Esophagus mucosa (tissue), 1 donor: ENCODE data around the gene CREB3. TPM values are rescaled to one million over a fixed set of nuclear protein-coding genes. Genes with fewer than 3 reads are reported as not detected.

Experiments used
- ATAC-seq: fragments of 200-7000 bp; cut with Tn5 transposase; one replicate; pipeline ENCODE4 v1.9.1; 2020
- total RNA-seq: library from RNA; stranded (reverse); gene quantifications from one replicate; pipeline ENCODE4 v1.2.4, GENCODE V29; 2023
- donor health status: DM: yes; HTN: yes; CAD: no.

The CREB3 gene
- total RNA-seq, 1 donor from 2014 or later = 15.1 TPM

DNA sequence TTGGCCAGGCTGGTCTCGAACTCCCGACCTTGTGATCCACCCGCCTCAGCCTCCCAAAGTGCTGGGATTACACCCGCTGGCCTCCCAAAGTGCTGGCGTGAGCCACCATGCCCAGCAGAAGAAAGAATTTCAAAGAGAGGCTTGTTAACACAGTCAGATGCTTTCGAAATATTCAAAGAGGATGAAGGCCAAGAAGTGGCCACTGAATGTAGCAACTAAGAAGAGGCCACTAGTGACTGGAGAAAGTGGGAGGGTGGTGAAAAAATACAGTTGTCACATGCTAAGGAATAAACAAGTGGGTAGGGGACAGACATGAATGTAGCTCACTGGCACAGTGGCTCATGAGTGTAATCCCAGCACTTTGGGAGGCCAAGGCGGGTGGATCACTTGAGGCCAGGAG is 29.8 kb upstream of the CREB3 start:
- ATAC-seq = no peak

DNA sequence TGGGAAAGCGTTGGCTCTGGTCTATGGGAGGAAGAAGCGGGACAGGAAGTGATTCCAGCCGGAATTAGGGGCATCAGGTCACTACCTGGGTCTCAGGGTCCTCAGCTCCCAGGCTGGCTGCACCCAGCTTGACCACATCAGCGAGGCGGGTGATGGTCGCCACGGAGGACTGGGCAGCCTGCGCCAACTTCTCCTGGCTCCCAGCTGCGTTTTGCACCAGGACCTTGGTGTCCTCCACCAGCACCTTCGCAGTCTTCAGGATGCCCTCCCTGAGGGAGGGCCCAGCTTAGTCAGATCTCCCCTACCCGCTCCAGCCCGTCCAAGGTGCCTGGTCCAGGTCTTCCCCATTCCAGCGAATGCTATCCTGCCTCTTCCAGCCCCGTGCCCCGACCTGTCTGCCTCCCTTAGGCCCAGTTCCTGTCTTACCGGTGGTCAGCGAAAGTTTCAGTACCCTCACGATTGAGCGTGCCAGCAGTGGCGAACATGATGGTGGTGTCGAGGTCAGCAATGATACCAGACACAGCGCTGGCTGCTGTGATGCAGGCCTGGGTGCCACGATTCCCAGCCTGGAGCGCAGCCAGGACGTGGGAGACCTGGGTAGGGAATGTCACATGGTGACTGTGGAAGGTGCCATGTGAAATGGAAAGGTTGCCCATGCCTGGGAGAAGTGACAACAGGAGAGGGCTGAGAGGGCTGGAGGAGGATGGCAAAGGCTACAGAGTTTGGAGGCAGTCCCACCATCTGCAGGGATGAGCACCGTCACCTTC is 28.4 kb upstream of the CREB3 start:
- no peak for ATAC-seq

DNA sequence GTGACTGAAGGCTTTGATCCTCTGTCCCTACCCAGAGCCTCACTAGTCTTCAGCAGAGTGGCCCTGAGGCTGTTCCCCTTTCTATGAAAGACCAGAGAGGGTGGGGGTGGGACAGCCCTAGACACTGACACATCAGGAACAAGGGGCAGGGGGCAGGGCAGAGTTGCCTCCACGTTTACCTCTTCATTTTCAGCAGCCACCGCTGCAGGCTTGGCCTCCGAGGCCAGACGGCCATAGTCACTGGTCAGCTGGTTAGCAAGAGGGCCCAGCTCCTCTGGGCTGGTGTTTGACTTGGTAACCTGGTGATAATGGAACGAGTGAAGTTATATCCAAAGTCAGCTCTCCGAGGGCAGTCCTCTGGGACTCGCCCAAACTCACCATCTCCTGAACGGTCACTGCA is 27.1 kb upstream of the CREB3 start:
- ATAC-seq = no peak

DNA sequence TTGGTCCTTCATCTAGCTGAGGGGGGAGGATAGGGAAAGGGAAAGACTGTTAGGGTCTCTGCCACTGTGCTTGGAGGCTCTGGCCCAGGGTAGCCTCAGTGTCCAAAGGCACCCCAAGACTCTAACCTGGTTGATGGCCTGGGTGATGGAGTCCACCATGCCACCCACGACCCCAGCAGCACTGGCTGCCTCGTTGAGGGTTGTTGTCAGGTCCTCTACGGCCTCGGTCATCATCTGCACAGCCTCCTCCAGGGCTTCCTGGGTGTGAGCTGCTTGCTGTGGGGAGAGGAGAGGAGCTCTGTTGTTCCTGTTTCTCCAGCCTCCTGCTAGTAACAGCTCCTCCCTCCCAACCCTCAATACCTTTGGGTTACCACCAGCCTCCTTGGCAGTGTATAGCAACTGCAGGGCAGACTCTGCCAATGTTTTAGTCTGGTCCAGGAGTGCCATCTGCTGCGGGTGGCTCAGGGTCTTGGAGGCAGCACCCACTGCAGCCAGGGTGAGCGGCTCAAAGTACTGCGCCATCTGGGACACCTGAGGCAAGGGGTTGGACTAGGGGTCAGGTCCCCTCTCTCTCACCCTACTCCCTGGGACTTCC is 26.5 kb upstream of the CREB3 start:
- ATAC-seq = peak; percentile 9

DNA sequence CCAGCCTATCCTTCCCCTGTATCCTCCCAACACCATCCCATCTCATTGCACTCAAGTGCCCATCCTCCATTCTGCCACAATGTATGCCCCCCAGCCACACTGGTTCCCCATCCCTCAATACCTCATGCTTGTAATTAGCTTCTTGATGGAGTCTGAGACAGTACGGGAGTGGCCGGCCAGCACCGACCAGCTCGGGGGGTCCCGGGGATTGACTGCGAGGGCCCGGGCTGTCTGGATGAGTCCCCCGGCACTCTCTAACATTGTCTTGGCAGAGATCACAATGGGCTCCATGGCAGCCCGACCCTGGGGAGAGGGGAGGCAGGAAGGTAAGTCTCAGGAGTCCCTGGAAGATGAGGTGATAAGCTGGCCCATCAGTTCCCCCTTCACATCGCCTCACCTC is 25.5 kb upstream of the CREB3 start:
- ATAC-seq = no peak

DNA sequence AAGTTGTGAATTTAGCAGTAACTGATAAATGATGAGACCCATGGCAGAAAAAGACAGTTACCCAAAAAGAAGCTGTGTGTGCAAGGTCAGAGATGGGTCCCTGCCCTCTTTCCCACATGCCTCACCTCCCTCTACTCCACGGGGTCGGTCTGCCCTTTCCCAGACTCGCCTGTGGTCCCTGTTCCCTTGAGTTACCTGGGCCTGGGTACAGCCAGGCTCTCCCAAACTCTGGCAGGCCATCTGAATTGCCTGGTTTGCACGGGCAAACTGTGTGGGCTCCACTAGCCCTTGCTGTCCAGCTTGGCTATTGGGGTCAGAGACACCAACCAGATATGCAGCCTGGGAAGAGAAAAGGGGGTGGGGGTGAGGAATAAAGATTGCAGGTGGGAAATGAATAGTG is 24.3 kb upstream of the CREB3 start:
- no peak for ATAC-seq

DNA sequence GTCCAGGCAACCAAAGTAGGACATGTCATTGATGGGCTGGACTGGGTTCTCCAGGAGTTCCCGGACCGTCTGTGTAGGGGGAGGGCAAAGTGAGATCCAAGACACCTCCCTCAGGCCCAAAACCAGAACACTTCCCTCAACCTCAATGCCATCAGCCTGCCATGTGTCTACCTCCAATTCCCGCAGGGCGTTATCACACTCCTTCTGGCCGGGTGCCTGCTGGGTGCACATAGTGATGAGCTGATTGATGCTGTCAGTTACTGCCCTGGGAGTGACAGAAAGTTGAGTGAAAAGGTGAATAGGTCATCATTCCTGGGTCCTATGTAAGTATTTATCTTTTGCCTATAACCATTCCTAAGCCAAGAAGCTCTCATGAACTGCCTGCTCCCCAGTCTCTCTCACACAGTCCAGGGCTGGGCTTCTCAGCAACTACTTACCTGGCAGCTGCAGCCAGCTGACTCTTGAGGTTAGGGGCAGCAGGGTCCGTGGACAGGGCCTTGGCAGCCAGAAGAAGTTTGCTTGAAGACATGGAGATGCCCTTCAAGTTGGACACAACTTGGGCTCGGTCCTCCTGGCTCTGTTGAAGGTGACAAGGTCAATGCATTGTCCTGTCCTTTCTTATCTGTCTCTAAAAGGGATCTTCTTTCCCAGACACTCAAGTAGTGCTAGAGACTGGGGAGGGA is 21.5 kb upstream of the CREB3 start:
- ATAC-seq = no peak

DNA sequence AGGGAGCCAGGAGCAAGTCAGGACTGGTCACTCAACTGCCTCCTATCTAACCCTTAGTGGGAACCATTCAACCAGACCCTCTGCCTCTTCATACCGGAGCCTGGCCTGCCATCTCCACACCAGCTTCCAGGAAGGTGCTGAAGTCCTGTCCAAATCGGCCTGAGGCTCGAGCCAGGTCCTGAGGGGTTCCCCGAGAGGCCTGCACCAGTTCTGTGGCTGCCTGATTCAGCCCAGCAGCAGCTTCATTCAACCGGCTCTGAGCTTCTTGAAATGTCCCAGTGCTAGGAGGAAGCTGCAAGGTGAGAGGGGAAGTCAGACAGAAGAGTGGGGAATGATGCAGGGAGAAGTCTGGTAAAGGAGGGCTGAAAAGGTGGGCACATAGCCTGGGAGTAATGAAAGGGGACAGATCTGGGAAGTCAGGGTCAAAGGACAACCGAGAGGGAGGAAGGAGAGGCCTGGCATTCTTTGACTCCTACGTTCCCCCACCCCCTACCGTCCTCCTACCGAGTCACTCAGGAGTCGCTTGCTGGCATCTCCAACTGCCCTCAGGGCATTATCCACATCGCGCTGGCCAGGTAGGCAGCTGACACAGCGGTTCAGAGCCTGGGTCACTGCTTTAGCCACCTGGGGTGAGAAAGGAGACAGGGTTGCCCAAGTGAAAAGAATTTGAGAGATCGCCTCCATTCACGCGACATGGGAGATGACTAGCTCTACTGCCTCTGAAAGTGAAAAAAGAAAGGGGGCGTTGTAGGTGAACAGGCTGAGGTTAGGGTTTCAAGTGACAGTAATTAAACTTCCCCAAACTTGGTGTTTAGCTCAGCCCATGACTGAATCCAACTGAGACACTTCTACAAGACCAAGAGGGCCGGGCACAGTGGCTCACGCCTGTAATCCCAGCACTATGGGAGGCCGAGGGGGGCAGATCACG is 20.7 kb upstream of the CREB3 start:
- ATAC-seq = no peak

DNA sequence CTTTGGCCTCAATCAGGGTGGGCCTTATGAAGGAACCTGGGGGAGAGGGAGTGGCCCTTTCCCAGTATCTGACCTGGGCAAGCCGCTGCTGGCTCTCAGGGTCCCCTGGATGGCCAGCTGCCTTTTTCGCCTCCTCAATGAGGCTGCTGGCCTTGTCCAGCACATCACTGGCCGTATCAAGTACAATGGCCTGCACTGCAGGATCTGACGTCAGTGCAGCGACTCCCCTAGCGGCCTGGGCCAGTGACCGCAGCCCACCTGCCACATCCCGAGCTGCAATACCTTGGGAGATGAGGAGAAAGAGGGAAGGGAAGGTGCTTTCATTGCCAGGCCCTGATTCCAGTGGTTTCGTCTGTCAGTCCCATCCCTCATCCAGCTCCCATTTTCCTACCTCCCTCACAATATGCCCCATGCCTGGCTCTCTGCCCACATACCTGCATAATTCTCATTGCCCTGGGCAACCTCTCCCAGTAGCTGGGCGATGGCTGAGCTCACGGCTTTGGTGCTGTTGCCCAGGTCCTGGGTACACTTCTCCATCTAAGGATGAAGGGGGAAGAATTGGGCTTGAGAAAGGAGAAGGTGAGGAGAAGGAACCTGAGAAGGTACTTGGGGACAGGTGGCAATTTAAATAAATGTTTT is 19.6 kb upstream of the CREB3 start:
- ATAC-seq = no peak

DNA sequence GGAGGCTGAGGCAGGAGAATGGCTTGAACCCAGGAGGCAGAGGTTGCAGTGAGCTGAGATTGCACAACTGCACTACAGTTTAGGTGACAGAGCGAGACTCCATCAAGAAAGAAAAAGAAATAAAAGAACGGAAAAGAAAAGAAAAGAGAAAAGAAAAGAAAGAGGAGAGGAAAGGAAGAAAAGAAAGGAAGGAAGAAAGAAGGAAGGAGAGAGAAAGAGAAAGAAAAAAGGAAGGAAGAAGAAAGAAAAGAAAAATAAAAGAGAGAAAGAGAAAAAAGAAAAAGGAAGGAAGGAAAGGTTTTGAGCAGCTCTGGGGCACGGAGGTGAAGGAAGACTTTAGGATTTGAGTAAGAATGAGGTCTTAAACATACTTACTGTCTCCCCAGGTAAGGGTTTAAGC is 18.9 kb upstream of the CREB3 start:
- no peak for ATAC-seq

DNA sequence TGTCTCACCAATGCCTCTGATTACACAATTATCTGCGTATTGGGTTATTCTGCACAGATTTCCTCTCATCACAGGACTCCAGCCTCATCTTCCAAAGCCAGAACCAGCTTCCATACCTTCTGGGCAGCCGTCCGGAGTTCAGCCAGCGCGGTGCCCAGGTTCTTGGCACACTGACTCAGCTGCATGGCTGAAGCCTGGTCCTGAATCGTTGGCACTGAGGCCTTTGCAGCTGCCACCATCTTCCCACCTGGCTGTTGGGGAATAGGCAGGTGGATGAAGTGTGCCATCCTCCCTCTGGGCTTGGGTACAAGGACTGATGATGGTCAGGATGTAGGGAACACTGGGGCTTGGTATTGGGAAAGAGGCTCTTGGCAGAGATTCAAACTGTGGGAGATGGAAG is 18.3 kb upstream of the CREB3 start:
- no peak for ATAC-seq

DNA sequence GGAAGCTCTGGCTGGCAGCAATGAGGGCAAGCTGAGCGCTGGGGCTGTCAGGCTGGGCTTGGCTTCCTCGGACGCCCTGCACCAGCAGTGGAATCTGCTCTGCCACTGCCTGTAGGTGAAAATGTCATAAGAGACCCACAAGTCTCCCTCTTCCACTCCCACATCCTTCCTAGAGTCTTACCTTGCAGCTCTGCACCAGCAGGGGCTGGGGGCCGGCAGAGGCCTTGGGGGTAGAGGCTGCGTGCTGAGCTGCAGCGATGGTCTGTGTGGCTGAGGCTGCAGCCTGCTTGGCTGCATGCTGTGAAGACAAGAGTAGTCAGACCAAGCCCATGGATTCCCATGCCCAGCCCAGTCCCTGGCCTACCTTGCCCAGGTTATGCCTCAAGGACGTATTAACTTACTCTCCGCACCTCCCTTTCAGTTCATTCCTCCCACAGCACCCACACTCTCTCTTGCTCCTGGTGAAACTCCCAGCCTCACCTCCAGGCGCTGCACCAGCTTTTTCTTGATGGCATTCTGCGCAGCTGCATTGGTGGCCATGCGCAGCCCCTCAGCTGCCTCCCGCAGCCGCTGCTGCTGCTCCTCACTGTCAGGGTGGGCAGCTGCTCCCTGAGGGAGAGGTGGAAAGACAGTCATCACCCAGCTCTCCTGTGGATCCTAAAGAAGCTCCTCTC is 17.8 kb upstream of the CREB3 start:
- ATAC-seq = no peak

DNA sequence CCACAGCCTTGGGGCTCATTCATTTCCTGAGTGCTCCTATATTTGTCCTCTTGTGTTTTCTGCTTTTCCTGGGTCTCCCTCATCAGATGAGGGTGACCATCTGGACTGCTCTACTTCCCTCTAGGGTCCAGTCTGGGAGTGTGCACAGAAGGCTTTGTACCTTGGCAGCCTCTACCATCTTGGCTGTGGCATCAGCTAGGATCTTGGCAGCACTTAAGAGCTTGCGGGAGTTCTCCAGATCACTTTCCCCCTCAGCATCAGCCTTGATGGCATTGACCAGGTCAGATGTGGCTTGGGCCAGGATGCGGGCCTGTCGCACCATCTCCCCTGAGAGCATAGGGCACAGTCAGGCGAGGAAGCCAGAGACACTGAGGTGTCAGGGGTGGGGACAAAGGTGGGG is 16.2 kb upstream of the CREB3 start:
- no peak for ATAC-seq

DNA sequence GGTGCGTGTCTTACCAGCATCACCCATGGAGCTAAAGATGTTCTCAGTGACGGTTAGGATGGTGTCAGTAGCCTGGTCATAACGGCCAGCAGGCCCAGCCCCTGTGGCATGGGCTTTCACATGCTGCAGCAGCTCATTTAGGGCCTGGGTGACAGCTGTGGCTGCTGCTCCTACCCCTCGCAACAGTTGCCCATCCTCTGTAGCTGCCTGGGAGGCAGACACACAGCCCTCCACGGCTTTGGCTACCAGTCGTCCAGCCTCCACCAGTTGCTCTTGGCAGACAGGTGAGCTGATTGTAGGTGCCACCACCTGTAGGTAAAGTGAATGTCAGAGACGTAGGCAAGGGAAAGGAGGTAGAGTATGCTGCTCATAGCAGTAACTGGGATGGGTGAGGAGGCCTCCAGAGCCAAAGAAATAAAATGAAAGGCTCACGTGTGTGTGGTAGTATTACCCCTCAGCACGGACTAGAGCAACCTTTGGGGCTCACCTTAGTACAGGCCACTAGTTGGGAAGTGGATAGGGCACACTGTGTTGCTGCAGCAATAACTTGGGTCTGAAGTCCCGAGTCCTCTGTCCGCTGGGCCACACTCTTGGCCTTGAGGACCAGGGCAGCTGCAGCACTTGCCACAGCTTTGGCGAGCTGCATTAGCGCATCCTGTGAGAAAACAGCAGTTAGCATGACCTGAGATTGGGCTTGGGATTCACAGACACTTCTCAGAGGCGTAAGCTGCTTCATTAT is 15.2 kb upstream of the CREB3 start:
- ATAC-seq = no peak

DNA sequence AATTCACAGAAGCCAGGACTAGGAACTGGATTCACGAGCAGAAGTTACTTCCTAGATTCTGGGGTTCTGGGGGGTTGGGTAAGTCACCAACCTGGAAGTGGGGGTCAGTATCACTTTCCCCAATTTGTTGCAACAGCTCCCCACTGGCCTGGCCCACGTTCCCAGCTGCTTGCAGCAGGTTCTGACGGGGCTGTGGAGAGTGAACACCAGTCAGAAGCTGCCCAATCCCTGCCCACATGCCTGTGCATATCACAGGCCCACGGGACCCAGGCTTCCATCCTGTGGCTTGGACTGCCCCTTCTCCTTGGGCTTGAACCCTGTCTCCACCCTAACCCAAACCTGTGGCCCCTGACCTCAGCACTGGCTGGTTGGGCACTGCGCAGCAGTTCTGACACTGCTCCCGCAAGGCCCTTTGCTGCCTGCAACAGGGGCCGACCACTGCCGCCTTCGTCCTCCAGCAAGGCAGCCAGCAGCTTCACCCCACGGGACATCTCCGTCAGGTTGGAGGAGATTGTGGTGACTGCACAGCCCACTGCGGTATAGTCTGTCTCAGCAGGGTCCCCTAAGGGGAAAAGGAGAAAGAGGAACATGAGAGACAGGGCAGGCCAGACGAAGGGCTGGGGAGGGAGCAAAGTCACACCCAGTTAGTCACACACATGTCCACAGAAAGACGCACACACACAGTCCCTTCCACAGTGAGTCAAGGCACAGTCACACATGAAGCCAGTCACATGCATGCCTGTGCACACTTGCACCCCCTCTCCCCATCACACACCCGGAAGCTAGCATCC is 13.6 kb upstream of the CREB3 start:
- peak; percentile 93 for ATAC-seq

DNA sequence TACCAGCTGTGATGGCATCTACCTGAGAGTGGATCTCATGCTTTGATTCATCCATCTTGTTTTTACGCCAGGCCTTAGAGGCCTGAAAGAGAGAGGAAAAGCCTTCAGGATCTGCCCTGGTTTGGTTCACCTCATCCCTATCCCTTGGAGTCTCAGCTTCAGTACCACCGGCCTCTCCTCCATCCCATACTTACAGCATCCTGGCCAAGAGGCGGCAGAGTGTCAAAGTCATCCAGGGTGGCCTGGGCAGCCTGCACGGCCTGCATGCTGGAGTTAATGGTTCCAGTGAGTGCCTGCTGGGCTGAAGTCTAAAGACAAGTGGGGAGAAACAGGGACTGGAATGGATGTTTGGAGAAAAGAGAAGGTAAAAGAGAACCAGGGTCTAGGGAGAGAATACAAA is 12.9 kb upstream of the CREB3 start:
- ATAC-seq = no peak

DNA sequence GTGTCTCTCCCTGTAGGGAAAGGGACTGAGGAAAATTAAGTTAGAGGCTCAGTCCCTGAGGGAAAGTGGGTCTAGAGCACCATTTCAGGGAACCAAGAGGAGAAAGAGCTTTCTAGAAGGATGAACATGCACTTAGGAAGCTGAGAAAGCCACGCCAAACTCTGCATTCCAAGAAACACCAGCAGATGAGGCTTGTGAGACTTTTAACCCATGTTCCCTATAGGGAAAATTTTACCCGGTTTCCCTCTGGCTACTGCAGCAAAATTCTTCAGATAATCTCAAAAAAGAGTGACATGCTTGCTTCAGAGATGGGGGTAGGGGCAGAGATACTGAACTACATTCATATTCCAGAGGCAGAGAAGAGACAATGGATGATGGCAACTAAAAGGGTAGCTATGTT is 9.0 kb upstream of the CREB3 start:
- ATAC-seq = no peak

DNA sequence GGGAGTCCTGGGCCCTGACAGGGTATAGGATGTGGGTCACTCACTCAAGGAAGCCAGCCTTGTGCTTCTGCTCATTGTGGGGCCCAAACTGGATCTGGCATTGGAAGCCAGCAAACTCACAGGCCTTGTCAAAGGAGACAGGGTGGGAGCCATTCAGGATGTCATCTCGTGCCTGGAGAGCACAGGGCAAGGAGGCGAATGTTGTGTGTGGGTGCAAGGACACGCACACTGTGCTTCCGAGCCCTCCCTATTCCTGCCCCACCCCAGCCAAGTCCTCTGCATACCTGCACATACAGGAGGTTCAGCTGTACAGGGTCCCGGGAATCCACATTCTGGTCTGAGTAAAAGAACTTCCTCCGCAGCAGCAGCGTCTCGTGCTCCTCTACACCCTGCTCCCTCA is 8.6 kb upstream of the CREB3 start:
- ATAC-seq = no peak

DNA sequence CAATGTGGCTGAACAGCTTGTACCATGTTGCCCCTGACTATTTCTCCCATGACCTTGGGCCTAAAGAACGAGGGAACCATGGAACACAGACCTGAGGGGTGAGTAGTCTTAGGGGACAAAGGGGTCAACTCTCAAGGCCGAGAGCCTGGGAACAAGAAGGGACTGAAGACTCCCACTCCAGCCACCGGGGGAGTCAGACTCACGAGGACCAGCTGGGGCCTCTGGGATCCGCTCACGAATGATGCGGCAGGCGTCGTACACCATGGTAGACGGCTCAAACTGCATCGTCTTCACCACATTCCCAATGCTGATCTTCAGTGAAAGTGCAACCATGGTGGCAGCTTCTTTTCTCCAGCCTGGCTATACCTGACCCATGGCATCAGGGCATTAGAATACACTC is 7.1 kb upstream of the CREB3 start:
- ATAC-seq = no peak

DNA sequence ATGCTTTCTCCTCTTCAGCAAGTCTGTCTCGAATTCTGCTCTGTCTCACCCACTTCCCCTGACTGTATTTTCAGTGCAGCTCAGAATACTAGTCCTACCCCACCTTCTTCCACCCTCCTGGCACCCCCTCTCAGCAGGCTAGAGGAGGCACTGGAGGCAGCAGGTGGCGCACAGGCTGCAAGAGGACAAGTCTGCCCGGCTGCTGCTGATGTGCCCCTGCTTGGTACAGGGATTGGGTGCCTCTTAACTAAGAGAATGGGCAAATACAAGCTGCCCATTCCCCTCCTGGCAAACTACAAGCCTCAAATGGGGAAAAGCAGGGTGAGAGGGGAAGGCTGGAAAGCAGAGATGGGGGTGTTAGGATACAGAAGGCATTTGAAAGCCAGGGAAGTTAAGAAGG is 5.5 kb upstream of the CREB3 start:
- ATAC-seq = no peak
